A673 (cell line): Measurements from ENCODE around the gene FUT2.

ENCODE experiments used
- CTCF ChIP-seq: fragments of 300-800, 200-600 bp; sonication (generic); conservative IDR thresholded peaks from 2 replicates; pipeline ENCODE4 v1.5.1; 2017; ENCODE audit warnings: low read depth, mild to moderate bottlenecking, antibody characterized with exemption, low read length, moderate library complexity, mixed read lengths
- EZH2 ChIP-seq: fragments of 200-600 bp; sonication (generic); IDR thresholded peaks from 2 replicates; pipeline ENCODE4 v1.6.1; 2017; ENCODE audit warnings: borderline replicate concordance, low read depth, mild to moderate bottlenecking, mixed read lengths, antibody characterized with exemption, low read length; ENCODE audit not compliant: poor library complexity, severe bottlenecking

- TF ChIP-seq CTCF (no peak), EZH2 (no peak)
Observed at GRCh38 chr19:48737360-48737998, 41.7 kb downstream of the FUT2 start.
